Right hindlimb (tissue), 1 donor: ENCODE measurements around the gene CXXC4.

Source experiments
- DNase-seq: peaks from one replicate; pipeline ENCODE4 v3.0.0-alpha.2; 2018

The CXXC4 gene

DNA sequence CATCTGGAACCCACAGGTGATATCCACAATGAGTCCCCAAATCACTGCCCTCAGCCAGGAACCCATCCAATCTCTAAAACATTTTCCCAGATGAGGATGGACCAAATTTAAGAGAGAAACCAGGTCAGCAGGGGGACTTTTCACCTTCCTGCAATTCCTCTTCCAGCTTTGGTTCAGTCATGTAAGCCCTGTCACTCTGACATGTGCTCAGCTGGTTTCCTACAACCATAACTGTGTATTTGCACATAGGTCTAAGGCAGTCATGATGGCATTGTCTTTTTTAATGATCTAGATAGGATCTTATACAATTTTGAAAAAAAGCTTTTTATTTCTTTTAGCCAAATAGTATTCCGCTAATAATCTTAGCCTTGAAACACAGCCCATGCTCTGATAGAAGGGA lies 6.5 kb downstream of the CXXC4 start:
- DNase-seq = no peak

DNA sequence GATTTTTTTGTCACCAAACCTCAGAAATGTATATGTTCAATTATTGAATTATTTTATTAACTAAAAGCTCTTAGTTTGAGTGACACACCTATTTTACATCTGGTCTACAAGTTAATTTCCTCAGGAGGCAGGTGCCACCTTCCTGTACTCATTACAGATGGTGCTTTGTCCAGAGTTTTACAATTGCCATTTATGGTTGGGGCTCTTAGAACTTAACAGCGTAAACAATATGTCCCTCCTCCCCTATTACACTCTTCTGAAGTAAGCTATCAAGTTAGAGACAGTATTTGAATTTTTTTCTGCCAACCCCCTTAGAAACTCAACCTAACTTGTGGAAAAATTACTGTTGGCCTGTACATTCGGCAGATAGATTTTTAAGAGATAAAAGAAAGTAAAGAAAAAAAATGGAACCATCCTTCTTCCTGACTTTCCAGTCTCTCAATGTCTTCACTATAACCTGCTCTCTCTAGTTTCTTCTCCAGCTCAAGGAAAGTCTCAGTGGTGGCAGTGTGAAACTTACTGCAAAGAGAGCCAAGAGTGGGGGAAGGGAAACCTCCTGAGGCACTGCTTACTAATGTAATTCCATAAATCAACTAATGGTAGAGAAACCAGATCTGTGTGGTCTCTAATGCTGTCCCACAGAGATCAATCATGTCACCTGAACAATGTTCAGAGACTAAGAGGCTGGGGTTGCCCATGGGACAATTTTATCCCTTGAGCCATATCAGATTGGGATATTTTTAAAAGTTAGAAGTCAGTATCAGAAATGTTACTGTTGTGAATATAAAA lies 7.8 kb downstream of the CXXC4 start:
- DNase-seq = no peak

DNA sequence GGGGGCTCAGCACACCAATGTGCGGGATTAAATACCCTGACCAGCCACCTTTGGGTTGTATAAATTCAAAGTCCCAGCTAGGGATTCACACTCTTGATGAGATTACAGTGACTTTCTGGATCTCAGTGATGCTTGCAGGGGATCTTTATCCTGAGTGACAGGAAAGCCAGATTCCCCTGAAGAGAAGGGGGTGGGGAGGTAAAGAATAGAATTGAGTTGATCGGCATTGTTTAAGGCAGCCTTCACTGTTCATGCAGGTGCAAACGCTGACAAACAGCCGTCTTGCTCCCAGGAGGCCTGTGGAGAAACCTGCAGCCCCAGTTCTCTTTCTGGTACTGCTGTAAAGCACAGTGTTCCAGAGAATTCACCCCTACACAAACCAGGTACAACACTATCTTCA lies 19.0 kb downstream of the CXXC4 start:
- no peak for DNase-seq

DNA sequence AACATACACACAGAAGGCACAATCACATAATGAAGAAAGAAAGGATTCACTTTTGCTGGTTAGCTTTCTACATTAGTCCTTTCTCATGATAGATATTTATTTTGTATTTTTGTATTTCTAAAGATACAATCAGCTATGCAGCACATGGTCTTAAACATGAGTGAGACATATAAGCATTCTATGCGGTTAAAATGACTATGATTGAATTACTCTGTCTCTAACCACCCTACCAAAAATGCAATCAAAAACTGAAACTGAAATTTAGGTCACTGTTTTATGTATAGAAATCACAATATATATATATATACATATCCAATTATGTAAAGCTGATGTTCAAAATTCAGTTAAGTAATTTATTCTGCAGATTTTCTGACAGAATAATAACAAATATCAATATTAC lies 21.9 kb downstream of the CXXC4 start:
- DNase-seq = no peak

DNA sequence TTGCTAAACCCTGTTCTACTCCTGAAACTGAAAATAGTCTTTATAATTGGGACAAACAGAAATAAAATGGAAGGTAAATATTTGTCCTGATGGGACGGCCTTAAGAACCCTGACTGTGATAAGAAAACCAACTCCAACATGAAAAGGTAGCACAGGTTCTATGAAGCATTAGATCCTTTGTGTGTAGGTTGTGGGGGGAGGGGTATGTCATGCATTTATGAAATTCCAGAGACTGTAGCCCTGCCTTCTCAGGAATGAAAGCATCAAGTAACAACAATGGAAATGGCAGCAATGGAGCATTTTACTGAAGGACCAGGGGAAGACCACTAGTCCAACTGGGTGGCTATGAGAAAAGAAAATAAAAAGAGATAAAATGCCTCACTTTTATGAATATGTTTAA lies 23.9 kb downstream of the CXXC4 start:
- DNase-seq = no peak

DNA sequence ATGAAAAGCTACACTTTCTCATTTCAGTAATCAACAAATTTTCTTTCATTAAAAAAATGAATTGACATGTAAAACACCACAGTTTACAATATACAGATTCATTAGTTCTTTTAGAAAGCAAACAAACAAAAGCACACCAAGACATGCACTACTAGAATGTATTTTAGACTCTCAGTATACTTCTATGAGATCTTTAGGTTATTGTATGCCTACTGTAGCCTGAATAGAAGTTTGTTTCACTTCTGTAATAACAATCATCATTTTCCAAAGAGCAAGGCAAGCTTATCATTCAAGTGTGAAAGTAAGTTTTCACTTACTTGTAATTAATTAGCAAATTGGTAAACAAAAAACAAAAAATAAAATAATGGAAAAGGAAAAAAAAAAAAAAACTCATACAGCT lies 24.9 kb downstream of the CXXC4 start:
- DNase-seq = no peak

DNA sequence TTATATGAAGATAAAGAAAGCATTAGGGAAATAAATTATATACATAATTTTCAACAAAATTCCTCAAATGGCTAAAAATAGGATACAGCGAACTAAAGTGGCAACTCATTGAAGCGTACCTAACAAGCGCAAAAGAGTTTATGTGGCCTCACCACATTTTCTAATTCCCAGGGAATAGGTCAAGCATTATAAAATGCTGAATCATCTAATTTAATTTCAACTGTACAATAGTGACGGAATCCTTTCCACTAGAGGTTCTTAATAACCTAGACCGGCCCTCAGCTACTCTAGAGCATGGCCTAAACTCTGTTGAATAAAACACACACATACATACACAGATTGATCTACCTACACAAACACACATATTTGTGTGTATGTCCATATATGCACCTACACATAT lies 29.1 kb downstream of the CXXC4 start:
- no peak for DNase-seq

DNA sequence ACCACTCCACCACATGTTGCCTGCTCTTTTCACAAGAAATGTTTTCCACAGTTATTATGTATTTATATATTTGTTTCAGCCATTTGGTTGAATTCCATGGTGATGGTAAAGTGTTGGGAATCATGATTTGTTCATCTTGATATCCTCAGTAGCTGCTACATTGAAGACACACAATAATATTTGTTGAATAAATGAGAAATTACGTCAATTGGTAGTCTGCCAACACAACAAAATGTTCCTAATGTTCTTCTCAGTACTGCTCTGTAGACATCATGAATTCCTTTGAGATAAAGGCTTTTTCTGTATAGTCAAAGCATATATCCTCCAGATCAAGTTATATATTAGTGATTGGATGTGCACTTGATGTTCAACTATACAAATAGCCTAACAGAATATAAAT lies 29.5 kb downstream of the CXXC4 start:
- no peak for DNase-seq

DNA sequence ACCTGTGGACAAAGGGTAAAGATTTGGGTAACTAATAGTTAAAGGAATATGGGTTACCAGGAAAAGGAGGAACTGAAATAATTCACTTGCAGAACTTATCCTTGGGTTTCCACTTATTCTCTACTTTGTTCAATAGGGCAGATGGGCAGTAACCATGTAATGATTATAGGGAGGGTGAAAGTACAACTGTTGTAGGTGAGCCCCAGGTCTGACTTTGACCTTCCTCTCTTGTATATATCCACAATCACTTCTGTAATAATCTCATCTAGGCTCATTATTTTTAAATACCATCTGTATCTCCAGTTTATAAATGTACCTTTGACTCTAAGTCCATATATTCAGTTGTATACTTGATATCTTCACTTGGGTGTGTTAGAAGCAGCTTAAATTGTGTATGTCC lies 32.1 kb downstream of the CXXC4 start:
- DNase-seq = no peak

DNA sequence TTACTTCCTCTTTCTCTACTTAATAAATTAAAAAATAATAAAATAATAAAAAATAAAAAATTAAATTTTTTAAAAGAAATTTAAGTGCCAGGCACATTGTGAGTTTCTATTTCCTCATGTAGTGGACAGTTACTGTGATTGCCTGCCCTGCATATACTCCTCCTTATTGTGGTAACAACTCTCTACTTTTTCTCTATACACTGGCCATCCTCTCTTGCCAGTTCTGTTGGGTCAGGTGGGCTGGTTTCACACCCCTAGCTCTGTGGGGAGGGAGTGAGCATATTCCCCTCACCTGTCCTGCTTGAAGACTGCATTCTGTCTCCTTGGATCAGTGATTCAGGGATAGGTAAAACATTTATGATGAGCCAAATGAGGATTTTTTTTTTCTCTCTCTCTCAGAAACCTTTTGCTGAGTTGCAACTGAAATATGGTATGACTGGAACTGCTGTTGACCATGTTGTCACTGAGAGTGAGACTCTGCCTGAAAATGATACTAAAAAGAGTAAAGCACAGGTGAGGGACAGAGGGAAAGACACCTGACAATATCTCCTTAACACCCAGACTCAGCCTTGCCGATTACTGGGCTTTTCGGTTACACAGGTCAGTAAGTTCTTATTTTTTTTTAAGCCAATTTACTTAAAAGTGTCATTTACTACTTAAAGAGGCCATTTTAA lies 37.2 kb downstream of the CXXC4 start:
- no peak for DNase-seq

DNA sequence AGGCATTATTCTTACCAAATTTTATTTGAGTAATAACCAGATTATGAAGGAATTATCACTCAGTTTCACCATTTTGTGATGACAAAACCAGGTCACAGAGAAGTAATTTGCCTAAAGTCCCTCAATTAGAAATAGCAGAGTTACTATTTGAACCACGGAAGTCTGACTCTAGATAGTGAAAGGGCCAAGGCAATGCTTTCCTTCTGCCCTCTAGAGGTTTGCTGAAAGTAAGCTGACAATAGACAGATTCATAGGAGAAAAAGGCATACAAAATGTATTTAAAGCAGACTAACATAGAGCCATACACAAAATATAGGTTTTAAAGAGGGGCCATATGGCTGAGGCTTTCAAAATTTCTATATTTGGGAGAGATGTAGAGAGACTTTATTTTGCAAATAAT lies 43.1 kb downstream of the CXXC4 start:
- no peak for DNase-seq

DNA sequence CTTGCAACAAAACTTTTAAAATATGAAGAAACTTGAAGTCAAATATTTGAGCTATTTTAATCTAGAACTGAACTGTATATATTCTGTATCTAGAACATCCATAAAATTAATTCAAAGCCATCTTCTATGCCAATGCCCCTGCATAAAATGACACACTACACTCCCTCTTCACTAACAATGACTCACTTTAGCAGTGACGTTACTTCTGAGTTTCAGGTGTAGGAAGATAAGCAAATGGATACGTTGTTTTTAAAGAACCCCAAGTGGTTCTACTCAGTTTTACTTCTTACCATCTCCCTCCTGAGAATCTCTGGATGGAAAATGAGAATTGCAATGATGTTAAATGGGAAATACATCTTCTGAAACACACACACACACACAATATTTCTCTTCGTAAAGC lies 45.2 kb downstream of the CXXC4 start:
- DNase-seq = no peak

DNA sequence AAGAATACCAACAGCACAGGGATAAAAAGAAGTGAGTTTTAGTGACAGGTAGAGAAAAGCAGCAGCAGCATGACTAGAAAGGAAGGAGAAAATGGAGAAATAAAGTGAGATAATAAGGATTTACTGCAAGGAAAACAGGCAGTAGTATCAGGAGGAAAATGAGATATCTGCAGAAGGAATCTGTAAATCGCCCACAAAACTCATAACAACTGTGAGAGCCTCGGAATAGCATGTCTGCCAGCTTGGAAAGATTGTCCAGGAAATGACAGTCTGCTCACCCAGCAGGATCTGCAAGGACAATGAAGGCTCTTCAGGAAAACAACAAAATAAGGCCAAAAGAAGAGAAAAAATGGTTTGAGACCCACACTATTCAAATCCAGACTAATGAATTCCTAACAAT lies 47.4 kb downstream of the CXXC4 start:
- DNase-seq = no peak

DNA sequence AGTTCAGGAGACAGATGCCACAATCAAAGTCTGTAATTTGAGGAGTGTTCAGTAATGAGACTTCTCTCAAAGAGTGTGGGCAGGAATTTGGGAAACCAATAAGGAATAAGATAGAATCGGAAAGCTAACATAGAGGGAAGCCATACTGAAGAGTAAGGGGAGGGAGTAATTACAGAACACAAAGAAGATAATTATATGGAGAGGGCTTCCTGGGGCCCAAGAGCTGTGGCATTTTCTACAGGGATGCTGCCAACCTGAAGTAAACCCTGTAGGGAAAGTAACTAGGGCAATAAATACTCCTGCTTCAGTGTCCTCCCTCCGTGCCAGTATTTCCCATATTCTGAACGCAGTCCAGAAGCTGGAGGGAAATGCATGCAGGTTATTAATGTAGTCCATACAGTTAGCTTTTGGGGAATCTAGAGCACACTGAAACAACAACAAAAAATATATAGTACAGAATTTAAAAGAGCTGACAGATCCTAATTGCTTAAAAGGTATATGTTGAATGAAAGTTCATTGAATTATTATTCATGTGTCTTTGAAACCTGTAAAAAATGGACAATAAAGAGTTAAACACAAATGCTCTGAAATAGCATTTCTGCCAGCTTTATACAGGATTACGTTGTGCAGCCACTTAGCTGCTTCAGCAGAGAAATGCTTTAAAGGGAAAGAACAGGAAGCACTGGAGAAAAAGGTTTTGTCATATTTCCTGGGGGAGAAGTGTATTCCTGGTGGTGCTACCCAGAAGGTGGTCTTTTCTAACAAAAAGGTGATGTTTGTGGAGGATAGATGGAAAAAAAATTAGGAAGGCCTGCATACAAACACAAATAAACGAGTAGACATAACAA lies 48.0 kb downstream of the CXXC4 start:
- DNase-seq = no peak

DNA sequence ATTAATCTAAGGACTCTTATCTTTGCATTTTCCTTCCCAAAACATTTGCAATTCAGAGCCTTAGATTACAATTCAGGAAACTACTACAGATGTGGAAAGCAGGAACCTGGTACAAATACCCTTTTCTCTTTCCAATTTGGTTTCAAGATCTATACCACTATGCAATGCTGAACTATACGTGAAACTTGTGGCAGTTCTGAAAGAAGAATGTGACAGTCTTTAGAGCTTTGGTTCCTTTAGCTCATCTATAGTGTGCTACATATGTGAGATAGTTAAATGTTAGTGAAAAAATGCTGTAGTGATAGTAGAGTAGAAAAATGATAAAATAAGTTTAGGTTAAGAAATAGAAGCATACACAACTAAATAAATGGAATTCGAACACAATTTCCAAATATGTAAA lies 50.0 kb downstream of the CXXC4 start:
- no peak for DNase-seq

DNA sequence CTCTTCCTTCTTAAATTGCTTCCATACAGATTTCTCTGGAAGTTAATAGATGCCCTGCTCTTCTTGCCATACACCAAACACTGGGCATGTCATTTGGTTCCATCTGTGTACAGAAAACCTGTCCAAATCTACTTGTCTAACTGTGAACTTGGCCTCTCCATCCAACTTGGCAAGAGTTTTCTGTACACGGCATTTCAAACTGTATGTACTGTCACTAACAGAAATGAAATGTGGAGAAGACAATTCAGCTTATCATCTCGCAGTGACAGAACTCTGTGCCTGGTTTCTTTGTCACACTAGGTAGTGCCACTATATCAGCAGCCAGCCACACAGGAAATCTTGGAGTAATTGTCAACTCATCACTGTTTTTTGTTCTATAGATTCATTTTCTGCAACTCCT lies 58.2 kb downstream of the CXXC4 start:
- DNase-seq = no peak

DNA sequence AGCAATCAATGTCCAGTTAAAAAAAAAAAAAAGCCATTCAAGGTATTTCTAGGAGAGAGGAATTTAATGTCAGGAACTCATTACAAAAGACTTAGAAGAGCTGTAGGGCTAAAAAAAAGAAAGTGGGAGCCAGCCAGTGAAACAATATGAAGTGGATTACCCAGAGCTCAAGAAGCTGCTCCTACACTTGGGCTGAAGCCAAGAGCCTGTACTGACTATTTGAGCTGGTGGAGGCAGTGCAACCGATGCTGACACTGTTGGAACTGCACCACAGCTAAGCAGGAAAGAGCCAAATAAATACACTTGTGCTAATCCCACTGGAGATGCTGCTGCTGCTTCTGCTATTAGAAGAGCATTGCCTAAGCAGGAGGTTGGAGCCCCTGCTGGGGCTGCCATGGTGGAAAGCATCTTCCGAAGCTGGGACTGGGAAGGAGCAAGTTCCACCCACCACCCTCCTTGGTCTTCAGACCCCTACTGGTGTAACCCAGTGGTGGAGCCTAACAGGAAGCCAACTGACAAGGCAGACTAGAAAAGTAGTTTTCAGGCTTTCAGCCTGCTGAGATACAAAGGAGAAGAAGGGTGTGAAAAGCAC lies 65.4 kb downstream of the CXXC4 start:
- DNase-seq = no peak

DNA sequence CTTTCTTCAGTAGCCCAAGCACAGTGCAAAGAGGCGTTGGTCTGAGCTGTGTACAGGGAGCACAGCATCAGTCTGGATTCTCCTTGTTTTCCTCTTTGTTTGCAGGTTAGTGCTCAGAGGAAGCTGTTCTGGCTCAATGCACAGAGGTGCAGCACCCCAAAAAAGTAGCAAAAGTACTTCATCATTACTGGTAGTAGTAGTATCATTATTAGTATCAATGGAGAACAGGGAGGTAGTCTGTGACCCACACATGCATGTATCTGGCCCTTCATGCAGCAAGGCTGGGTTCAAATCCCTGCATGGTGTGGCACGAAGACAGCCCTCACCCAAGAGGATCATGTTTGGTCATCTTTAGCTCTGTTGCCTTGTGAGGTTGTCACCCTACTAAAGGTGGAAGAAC lies 68.7 kb downstream of the CXXC4 start:
- no peak for DNase-seq

DNA sequence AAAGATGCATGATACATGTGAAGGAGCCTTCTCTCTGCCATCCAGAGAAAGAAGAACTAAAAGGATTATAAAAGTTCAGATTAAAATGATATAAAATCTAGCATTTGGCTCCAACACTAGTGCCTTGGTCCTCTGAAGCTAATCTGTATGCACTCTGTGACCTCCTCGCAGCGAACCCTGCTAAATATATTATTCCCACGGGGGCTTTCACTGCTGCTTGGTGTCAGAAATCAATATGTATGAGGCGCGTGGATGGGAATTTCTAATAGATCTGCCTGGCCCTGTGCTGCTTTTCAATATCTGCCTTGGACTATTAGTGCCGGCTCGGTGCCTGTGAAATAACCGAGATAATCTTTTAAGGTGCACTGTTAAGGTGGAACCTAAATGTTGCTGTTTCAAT lies 69.7 kb downstream of the CXXC4 start:
- no peak for DNase-seq

DNA sequence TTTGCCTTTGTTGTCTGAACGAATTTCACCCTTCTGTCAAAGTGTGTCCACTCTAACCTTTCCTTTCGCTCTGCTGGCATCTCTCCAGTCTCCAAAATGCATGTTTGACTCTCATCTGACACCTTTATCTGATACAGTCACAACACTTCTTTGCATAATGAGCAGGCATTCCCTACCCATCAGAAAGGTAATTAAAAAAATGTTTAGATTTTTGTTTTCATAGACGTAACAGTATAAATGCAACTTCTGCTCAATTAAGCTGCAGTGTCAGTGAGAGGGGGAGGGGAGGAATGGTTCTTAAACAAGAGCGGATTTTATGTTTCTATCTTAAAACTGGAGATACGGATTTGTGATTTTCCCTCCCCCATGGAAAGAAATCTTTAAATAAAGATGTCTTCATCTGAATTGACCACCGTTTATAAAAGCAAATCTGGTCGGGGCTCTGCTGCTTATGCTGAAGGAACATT lies 70.2 kb downstream of the CXXC4 start:
- DNase-seq = no peak

DNA sequence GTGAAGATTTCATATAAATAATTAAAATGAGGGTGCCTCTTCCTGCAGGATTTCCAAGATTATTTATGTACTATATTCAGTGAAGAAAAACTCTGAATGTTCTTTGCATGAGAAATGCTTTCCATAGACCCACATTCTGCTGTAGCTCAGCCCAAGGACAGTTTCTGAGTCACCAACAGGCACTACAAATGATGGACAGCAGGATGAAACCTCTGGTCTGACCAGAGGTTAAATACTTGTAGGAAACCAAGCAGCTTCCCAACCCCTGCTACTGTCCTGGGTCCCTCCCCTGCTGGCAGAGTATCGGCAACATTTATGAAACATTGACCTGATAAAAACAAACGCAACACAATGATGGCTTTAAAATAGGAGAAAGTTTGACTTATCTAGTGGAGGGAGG lies 73.1 kb downstream of the CXXC4 start:
- DNase-seq = no peak

DNA sequence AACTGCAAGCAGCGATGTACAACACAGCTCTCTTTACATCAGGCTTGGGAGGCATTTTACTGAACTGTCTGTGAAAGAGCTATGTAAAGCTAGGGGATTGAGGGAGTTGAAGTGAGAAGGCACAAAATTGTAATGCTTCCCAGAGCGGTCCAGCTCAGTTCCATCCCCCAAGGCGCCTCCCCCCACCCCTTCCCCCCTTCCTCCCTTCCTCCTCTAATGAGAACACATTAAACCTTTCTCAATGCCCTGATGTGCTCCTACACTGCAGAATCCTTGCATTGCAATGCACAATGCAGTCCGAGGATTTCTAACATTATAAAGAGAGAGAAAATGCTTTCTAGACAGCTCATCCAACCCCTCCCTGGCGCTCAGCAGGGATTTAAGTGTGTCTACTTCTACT lies 73.9 kb downstream of the CXXC4 start:
- DNase-seq = peak; percentile 36
